HG03521 (cell line): Measurements from ENCODE around the gene FNDC3A.

Experiments used
- ATAC-seq: cut with Tn5 transposase; IDR thresholded peaks from one replicate; pipeline ENCODE4 v1.9.1; 2021; ENCODE audit warnings: mild to moderate bottlenecking, moderate library complexity; ENCODE audit not compliant: unreplicated experiment

The FNDC3A gene

GRCh38 chr13:49213997-49214916 lies 238.5 kb downstream of the FNDC3A start:
- no peak for ATAC-seq

- ATAC-seq, result peak; percentile 44
Observed at GRCh38 chr13:49214917-49215376, 239.2 kb downstream of the FNDC3A start.

GRCh38 chr13:49216334-49216733 lies 240.6 kb downstream of the FNDC3A start:
- ATAC-seq, result no peak

- ATAC-seq, result no peak
Observed at GRCh38 chr13:49217962-49218492, 242.3 kb downstream of the FNDC3A start.

- no peak for ATAC-seq
Observed at GRCh38 chr13:49218493-49219051, 242.9 kb downstream of the FNDC3A start.

GRCh38 chr13:49219647-49220035 lies 243.9 kb downstream of the FNDC3A start:
- no peak for ATAC-seq

GRCh38 chr13:49220036-49220855 lies 244.5 kb downstream of the FNDC3A start, which contains the start of gene MLNR:
MLNR (plus strand) TSS chr13:49220338; CDS start chr13:49220338, 0 bp downstream.
- ATAC-seq, result no peak

- ATAC-seq, result no peak
Observed at GRCh38 chr13:49220856-49221589, 245.3 kb downstream of the FNDC3A start.

- ATAC-seq, result no peak
Observed at GRCh38 chr13:49221590-49221965, 245.9 kb downstream of the FNDC3A start.

GRCh38 chr13:49225223-49226042 lies 249.7 kb downstream of the FNDC3A start:
- no peak for ATAC-seq

GRCh38 chr13:49226613-49227012 lies 250.9 kb downstream of the FNDC3A start:
- ATAC-seq, result no peak

- ATAC-seq, result no peak
Observed at GRCh38 chr13:49234741-49235140, 259.0 kb downstream of the FNDC3A start.

- no peak for ATAC-seq
Observed at GRCh38 chr13:49235856-49236431, 260.2 kb downstream of the FNDC3A start.

GRCh38 chr13:49238621-49239020 lies 262.9 kb downstream of the FNDC3A start:
- ATAC-seq, result no peak

GRCh38 chr13:49240017-49240416 lies 264.3 kb downstream of the FNDC3A start:
- no peak for ATAC-seq

- ATAC-seq, result no peak
Observed at GRCh38 chr13:49241296-49241695, 265.6 kb downstream of the FNDC3A start.

GRCh38 chr13:49245101-49245500 lies 269.4 kb downstream of the FNDC3A start:
- no peak for ATAC-seq

GRCh38 chr13:49246850-49247642 lies 271.3 kb downstream of the FNDC3A start:
- ATAC-seq, result peak; percentile 31
